ENCODE data around the gene CCNJL. TPM values are rescaled to one million over a fixed set of nuclear protein-coding genes. Genes with fewer than 3 reads are reported as not detected.

The CCNJL gene
- total and polyA plus RNA-seq, 7 donors, result 0.16 to 18.7 (median 4.7) TPM

DNA sequence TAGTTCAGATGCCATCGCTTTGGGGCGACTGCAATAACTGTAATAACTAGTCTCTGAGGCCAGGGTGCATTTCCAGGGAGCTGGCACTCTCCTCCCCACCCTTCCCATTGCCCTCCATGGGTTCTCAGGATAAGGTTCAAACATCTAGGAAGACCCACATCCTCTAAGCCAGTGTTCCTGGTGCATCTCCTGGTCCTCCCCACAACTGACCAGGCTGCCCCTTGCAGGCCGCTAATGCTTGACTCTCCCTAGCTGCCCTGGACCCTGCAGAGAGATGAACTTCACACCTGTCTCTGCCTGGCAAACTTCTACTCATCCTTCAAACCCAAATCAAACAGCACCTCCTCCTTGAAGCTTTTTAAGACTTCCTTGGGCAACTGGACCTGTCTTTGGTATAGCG lies 15.9 kb downstream of the CCNJL start:
- DNase-seq, result no peak

DNA sequence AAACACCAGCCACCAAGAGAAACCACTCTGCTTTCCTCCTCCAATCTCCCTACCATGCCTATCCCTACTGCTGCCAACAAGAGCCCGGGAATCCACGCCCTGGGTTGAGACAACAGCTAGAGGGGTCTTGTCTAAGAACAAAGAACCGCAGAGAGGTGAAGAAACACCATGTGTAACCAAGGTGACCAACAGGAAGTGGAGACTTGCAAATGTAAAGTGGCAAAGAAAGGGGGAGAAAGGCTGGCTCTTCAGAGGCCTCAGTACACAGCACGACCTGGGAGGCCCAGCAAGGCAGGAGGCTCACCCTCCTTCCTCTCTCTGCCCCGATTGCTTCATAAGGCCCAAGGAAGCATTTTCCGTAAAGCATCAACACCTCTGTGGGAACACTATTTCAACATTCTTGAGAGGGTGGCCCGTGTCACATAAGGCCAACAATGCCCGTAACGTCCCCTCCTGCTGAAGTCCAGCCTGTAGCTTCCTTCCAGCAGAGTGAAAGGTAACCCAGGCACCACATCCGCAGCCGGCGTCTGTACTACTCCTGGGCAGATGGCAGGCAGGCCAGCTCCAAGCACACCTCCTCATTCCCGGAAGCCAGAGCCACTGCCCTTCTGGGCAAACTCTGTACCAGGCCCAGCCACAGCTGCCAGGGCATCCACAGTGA lies 18.3 kb downstream of the CCNJL start:
- H3K27ac ChIP-seq, result no peak overlapping the region
- no peaks in the 10 kb centered on the region for H3K9me3 ChIP-seq
- intact Hi-C loops (cut with DNase I), result no loop called here
- no peak for DNase-seq
- 76 to 78% methylated on average over 13 of the region's 13 CpGs for WGBS, 2 donors
- no peaks in the 10 kb centered on the region for H3K36me3 ChIP-seq
- TF ChIP-seq POLR2A (IDR thresholded peaks at IDR 0.05), result no peak
- TF ChIP-seq, protein P1, sequence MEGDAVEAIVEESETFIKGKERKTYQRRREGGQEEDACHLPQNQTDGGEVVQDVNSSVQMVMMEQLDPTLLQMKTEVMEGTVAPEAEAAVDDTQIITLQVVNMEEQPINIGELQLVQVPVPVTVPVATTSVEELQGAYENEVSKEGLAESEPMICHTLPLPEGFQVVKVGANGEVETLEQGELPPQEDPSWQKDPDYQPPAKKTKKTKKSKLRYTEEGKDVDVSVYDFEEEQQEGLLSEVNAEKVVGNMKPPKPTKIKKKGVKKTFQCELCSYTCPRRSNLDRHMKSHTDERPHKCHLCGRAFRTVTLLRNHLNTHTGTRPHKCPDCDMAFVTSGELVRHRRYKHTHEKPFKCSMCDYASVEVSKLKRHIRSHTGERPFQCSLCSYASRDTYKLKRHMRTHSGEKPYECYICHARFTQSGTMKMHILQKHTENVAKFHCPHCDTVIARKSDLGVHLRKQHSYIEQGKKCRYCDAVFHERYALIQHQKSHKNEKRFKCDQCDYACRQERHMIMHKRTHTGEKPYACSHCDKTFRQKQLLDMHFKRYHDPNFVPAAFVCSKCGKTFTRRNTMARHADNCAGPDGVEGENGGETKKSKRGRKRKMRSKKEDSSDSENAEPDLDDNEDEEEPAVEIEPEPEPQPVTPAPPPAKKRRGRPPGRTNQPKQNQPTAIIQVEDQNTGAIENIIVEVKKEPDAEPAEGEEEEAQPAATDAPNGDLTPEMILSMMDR (IDR thresholded peaks at IDR 0.05), result no peak
- H3K4me1 ChIP-seq, result no peaks in the 10 kb centered on the region
- no peaks in the 10 kb centered on the region for H3K27me3 ChIP-seq
- H3K4me3 ChIP-seq, result no peak overlapping the region

More for the DNA sequence above, 15.9 kb downstream of the CCNJL start:
- WGBS, 2 donors, result 96 to 98% methylated on average over 4 of the region's 4 CpGs
- H3K4me1 ChIP-seq, result no peaks in the 10 kb centered on the region
- H3K27me3 ChIP-seq, result no peaks in the 10 kb centered on the region
- no peaks in the 10 kb centered on the region for H3K36me3 ChIP-seq
- no peak overlapping the region for H3K27ac ChIP-seq
- no peak overlapping the region for H3K4me3 ChIP-seq
- no peaks in the 10 kb centered on the region for H3K9me3 ChIP-seq
- TF ChIP-seq, protein P1 (IDR thresholded peaks at IDR 0.05), result no peak
- TF ChIP-seq POLR2A (IDR thresholded peaks at IDR 0.05) (no peak), EP300 (IDR thresholded peaks at IDR 0.05) (no peak), POLR2AphosphoS5 (IDR thresholded peaks at IDR 0.05) (no peak)
- intact Hi-C loops (cut with DNase I), result no loop called here

DNA sequence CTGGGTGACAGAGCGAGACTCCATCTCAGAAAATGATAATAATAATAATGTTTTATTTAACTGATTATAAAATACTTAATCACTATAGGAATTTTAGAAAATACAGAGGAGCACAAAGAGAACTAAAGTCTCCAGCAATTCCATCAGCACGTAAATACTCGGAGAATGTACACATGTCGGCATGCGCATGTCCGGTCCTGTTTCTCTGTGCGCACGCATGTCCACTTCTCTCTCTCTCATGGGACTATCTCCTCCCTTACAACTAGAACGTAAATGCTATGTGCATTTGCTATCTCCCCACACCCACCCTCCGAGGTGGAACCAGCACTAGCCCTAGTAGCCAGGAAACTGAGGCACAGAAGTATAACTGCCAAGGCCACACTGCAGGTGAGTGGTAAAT lies 19.0 kb downstream of the CCNJL start:
- H3K27ac ChIP-seq, result no peak overlapping the region

DNA sequence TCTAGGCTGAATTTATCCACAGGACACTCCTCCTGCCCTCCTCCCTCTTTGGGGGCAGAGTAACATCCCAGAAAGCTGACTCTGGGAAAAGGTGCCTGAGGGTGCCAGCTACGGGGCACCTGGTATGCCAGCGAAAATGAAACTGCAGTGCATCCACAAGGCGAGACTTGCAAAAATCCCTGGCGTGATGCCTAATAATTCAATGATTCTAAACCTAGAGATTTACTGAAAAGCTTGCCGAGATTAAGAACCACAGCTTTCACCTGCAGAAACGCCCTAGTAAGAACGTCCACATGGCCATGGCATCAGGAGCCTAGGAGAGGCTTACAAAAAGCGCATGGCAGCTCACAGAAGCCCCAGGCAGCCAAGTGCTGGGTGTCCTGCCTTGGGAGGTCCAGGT lies 20.9 kb downstream of the CCNJL start:
- H3K4me1 ChIP-seq, result peaks cover 0 to 11% (median 11%) of the 10 kb centered on the region in 4 donors
- no peaks in the 10 kb centered on the region for H3K9me3 ChIP-seq
- H3K27me3 ChIP-seq, result no peaks in the 10 kb centered on the region
- intact Hi-C loops (cut with DNase I), result no loop called here
- TF ChIP-seq, protein P1 (IDR thresholded peaks at IDR 0.05), result no peak
- TF ChIP-seq EP300 (IDR thresholded peaks at IDR 0.05), result no peak
- no peak for TF ChIP-seq POLR2AphosphoS5 (IDR thresholded peaks at IDR 0.05)
- TF ChIP-seq POLR2A (IDR thresholded peaks at IDR 0.05), result no peak
- WGBS, 2 donors, result 45 to 80% methylated on average over 8 of the region's 8 CpGs
- no peaks in the 10 kb centered on the region for H3K36me3 ChIP-seq
- H3K4me3 ChIP-seq, result no peak overlapping the region
- no peak for DNase-seq
- H3K27ac ChIP-seq, result no peak overlapping the region

More for the DNA sequence above, 19.0 kb downstream of the CCNJL start:
- Histone ChIP-seq H3K36me3 (no peaks in the 10 kb centered on the region), H3K4me1 (no peaks in the 10 kb centered on the region), H3K9me3 (no peaks in the 10 kb centered on the region), H3K27me3 (no peaks in the 10 kb centered on the region), H3K4me3 (no peak overlapping the region)
- TF ChIP-seq, protein P1 (IDR thresholded peaks at IDR 0.05), result no peak
- WGBS, 2 donors, result 97% methylated on average over 10 of the region's 10 CpGs
- DNase-seq, result no peak
- intact Hi-C loops (cut with DNase I), result no loop called here

DNA sequence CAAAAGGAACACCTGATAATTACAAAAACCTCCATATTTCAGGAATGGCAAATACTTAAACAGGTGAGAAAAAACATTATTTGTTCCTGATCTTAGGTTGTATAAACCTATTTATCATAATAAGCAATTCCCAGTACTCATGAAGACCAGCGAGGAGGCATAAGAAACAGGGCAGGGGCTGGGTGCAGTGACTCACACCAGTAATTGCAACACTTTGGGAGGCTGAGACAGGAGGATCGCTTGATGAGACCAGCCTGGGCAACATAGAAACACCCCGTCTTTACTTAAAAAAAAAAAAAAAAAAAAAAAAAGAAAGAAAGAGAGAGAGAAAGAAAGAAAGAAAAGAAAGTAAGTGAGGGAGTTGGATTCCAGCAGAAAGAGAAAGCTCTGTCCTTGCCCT lies 21.6 kb downstream of the CCNJL start:
- Histone ChIP-seq H3K9me3 (no peaks in the 10 kb centered on the region), H3K4me3 (no peak overlapping the region), H3K4me1 (peaks cover 0 to 11% (median 11%) of the 10 kb centered on the region in 4 donors), H3K27me3 (no peaks in the 10 kb centered on the region), H3K27ac (no peak overlapping the region), H3K36me3 (no peaks in the 10 kb centered on the region)
- intact Hi-C loops (cut with DNase I), result no loop called here
- TF ChIP-seq EP300 (IDR thresholded peaks at IDR 0.05) (no peak), POLR2A (IDR thresholded peaks at IDR 0.05) (no peak), POLR2AphosphoS5 (IDR thresholded peaks at IDR 0.05) (no peak)
- TF ChIP-seq, protein P1 (IDR thresholded peaks at IDR 0.05), result no peak
- WGBS, 2 donors, result 86 to 92% methylated on average over 3 of the region's 3 CpGs
- DNase-seq, result no peak

All from sigmoid colon (tissue), 7 donors.